Gastrocnemius medialis (tissue), 4 donors: ENCODE measurements around the gene GPR157.

Experiments
- POLR2A ChIP-seq, 2 donors: fragments of 450-650 bp; IDR thresholded peaks; one replicate each; pipeline ENCODE4 v1.6.1; 2017; ENCODE audit warnings: antibody characterized with exemption in 2 of 2, mild to moderate bottlenecking in 2 of 2, moderate library complexity in 2 of 2
- TF ChIP-seq, protein P1 (sequence below), 5 experiments: fragments of 450-650 bp in 3 of 5; fragments of 200-600 bp in 2 of 5; sonication (generic) in 2 of 5; IDR thresholded peaks in 4 of 5; conservative IDR thresholded peaks in 1 of 5; 1 replicate in 4 of 5; 2 replicates in 1 of 5; pipeline ENCODE4 v1.5.1; 2016 to 2019; ENCODE audit warnings: antibody characterized with exemption in 5 of 5, mild to moderate bottlenecking in 3 of 5, moderate library complexity in 3 of 5

DNA sequence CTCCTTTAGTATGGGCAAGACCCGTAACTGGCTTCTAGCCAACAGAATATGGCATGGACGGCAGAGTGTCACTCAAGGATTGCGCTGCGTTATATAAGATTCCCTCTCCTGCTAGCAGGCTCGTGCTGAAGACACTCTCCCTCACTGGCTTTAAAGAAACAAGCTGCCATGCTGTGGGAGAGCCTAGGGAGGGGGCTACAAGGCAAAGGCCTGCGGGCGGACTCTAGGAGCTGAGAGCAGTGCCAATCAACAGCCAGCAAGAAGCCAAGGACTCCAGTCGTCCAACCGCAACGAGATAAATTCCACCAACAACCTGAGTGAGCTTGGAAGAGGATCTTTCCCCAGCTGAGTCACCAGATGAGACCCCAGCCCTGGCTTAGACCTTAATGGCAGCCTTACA, 45.9 kb upstream of the GPR157 start:
- no peak for TF ChIP-seq POLR2A (IDR thresholded peaks at IDR 0.05)
- TF ChIP-seq, protein P1, sequence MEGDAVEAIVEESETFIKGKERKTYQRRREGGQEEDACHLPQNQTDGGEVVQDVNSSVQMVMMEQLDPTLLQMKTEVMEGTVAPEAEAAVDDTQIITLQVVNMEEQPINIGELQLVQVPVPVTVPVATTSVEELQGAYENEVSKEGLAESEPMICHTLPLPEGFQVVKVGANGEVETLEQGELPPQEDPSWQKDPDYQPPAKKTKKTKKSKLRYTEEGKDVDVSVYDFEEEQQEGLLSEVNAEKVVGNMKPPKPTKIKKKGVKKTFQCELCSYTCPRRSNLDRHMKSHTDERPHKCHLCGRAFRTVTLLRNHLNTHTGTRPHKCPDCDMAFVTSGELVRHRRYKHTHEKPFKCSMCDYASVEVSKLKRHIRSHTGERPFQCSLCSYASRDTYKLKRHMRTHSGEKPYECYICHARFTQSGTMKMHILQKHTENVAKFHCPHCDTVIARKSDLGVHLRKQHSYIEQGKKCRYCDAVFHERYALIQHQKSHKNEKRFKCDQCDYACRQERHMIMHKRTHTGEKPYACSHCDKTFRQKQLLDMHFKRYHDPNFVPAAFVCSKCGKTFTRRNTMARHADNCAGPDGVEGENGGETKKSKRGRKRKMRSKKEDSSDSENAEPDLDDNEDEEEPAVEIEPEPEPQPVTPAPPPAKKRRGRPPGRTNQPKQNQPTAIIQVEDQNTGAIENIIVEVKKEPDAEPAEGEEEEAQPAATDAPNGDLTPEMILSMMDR (IDR thresholded peaks at IDR 0.05 in 4 of 5, conservative IDR thresholded peaks at IDR 0.05 in 1 of 5), result no peak
